OCI-LY1 (cell line): ENCODE data around the gene CELF6.

Source experiments
- EZH2 ChIP-seq: fragments of 200-600 bp; sonication (generic), shearing (Covaris generic); IDR thresholded peaks from 2 replicates; pipeline ENCODE4 v1.8.0; 2017; ENCODE audit warnings: borderline replicate concordance, mixed run types, mild to moderate bottlenecking, antibody characterized with exemption, low read length, moderate library complexity, mixed read lengths
- TF ChIP-seq, protein P1 (sequence below): fragments of 200-600 bp; sonication (generic), shearing (Covaris generic); IDR thresholded peaks from 2 replicates; pipeline ENCODE4 v1.5.1; 2017; ENCODE audit warnings: mild to moderate bottlenecking, antibody characterized with exemption, low read length, moderate library complexity, mixed read lengths

GRCh38 chr15:72271221-72271620 is 48.7 kb downstream of the CELF6 start:
- TF ChIP-seq, protein P1, sequence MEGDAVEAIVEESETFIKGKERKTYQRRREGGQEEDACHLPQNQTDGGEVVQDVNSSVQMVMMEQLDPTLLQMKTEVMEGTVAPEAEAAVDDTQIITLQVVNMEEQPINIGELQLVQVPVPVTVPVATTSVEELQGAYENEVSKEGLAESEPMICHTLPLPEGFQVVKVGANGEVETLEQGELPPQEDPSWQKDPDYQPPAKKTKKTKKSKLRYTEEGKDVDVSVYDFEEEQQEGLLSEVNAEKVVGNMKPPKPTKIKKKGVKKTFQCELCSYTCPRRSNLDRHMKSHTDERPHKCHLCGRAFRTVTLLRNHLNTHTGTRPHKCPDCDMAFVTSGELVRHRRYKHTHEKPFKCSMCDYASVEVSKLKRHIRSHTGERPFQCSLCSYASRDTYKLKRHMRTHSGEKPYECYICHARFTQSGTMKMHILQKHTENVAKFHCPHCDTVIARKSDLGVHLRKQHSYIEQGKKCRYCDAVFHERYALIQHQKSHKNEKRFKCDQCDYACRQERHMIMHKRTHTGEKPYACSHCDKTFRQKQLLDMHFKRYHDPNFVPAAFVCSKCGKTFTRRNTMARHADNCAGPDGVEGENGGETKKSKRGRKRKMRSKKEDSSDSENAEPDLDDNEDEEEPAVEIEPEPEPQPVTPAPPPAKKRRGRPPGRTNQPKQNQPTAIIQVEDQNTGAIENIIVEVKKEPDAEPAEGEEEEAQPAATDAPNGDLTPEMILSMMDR: no peak
- no peak for TF ChIP-seq EZH2
